ENCODE measurements around the gene TRPM2. TPM values are rescaled to one million over a fixed set of nuclear protein-coding genes. Genes with fewer than 3 reads are reported as not detected.
"Not testable (repeated sequence)": the region's sequence is repeated elsewhere in the genome, so short reads cannot be mapped to it uniquely, and the experiment has no call there.

The TRPM2 gene
- total RNA-seq, 2 donors from 2014 or later, result 2.7 to 26.1 TPM

DNA sequence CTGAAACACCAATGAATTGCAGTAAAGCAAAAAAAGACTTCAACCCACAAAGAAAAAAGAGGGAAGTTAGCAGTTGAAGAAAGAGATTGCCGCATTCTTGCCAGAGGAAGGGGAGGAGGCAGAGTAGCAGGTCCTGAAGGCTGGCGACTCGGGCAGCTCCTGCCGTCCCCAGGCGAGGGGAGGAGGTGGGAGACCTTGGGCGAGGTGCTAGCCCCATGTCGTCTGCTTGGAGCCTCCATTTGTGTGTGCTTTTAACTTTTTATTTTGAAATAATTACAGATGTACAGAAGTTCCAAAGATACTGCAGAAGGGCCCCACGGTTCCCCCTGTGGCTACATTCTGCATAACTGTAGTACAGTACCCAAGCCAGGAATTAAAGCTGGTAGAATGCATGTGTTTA is 6.7 kb downstream of the TRPM2 start:
- Mint-ChIP-seq H3K27me3 (no peaks in the 10 kb centered on the region), H3K27ac (peak overlapping the region; percentile 8), H3K4me1 (peaks cover 11% of the 10 kb centered on the region), H3K36me3 (ENCODE audit: low read depth) (peaks cover 3% of the 10 kb centered on the region), H3K4me3 (no peak overlapping the region)
- DNase-seq, result no peak
- ATAC-seq, result peak; percentile 35
- H3K9me3 ChIP-seq (ENCODE audit: control insufficient read depth, low read length, poor library complexity, severe bottlenecking), result no peaks in the 10 kb centered on the region

DNA sequence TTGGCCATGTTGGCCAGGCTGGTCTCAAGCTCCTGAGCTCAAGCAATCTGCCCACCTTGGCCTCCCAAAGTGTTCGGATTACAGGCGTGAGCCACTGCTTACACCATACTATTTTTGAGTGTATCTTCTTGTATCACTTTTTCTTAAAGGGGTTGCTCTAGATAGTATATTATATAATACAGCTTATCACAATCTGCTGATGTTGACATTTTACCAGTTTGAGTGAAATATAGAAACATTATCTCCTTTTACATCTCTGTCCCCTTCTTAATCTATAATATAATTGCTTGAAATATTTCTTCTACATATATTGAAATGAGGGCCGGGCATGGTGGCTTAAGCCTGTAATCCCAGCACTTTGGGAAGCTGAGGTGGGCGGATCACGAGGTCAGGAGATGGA is 8.5 kb downstream of the TRPM2 start:
- not testable (repeated sequence) for H3K9me3 ChIP-seq (ENCODE audit: control insufficient read depth, low read length, poor library complexity, severe bottlenecking); H3K36me3 Mint-ChIP-seq (ENCODE audit: low read depth); H3K27ac Mint-ChIP-seq; H3K4me3 Mint-ChIP-seq; H3K4me1 Mint-ChIP-seq; H3K27me3 Mint-ChIP-seq; ATAC-seq; DNase-seq

- Mint-ChIP-seq H3K4me1 (peaks cover 11% of the 10 kb centered on the region), H3K4me3 (no peak overlapping the region), H3K36me3 (ENCODE audit: low read depth) (no peaks in the 10 kb centered on the region), H3K27ac (no peak overlapping the region), H3K27me3 (no peaks in the 10 kb centered on the region)
- DNase-seq, result no peak
- no peaks in the 10 kb centered on the region for H3K9me3 ChIP-seq (ENCODE audit: control insufficient read depth, low read length, poor library complexity, severe bottlenecking)
- no peak for ATAC-seq
Observed at GRCh38 chr21:44363278-44363677, 9.9 kb downstream of the TRPM2 start.

DNA sequence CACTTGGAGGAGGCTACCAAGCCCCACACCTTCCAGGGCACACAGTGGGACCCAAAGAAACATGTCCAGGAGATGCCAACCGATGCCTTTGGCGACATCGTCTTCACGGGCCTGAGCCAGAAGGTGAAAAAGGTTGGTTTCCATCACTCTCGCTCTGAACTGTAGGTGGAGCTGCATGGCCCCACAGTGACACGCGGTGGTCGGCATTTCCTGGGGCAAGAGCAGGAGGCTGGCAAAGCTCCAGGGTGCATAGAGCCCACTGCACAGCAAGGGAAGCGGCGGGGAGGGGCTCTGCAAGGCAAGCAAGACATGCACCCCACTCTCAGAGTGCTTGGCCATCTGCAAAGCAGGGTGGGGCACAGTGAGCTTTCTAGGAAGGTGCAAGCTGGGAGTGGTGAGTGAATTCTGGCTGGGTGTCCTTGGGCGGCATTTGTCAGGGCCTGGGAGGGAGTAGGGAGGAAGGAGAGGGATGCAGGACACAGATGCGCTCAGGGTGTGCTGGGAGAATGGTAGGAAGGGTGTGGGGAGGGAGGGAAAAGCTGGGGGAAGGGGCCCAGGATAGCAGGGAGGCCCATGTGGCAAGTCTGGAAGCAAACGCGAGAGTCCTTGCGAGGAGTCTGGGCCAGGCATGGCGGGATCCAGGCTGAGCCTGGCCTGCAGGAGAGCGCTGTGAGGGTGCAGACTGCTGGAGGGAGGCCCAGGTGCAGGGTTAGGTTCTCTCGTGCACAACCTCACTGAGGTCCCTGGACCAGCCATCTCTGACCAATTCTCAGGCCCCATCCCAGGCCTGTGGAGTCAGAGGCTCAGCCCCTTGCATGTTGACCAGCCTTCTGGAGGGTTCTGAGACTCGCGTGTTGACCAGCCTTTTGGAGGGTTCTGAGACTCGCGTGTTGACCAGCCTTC is 11.0 kb downstream of the TRPM2 start:
- Mint-ChIP-seq H3K27me3 (no peaks in the 10 kb centered on the region), H3K4me1 (peaks cover 8% of the 10 kb centered on the region), H3K36me3 (ENCODE audit: low read depth) (no peaks in the 10 kb centered on the region), H3K27ac (no peak overlapping the region), H3K4me3 (no peak overlapping the region)
- ATAC-seq (no peak), DNase-seq (no peak)
- H3K9me3 ChIP-seq (ENCODE audit: control insufficient read depth, low read length, poor library complexity, severe bottlenecking), result no peaks in the 10 kb centered on the region

DNA sequence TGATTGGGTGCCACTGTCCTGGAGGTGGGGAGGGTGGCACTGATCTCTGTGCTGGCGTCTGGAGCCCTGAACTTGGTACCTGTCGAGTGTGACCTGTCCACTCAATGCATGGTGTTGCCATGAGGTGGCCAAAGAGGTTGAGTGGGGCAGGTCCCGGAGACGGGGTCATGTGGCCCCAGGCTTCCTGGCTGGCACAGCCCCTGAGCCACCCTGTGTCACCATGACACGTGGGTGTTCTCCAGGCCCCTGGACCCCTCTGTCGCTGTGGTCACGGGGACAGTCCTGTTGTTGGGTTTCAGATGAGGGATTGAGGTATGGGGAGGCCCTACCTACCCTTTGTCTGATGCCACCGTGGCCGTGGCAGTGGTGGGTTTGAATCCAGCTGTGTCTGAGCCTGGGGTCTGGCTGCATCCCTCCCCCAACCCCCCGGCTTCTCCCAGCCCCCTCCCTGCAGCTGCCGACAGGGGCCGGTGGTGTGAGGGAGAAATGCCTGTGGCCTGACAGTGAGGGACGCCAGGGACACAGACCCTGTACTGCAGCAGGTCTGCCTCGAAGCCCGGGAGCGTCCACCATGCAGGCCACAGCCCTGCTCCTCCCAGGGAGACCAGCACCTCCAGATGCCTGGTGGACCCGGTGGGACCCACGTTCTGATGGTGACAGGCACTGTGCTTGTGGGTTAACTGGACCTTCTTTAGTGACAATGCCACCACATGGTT is 12.0 kb downstream of the TRPM2 start:
- H3K9me3 ChIP-seq (ENCODE audit: control insufficient read depth, low read length, poor library complexity, severe bottlenecking), result no peaks in the 10 kb centered on the region
- no peak for ATAC-seq
- DNase-seq, result no peak
- Mint-ChIP-seq H3K4me3 (no peak overlapping the region), H3K36me3 (ENCODE audit: low read depth) (no peaks in the 10 kb centered on the region), H3K27ac (no peak overlapping the region), H3K27me3 (no peaks in the 10 kb centered on the region), H3K4me1 (peaks cover 8% of the 10 kb centered on the region)

DNA sequence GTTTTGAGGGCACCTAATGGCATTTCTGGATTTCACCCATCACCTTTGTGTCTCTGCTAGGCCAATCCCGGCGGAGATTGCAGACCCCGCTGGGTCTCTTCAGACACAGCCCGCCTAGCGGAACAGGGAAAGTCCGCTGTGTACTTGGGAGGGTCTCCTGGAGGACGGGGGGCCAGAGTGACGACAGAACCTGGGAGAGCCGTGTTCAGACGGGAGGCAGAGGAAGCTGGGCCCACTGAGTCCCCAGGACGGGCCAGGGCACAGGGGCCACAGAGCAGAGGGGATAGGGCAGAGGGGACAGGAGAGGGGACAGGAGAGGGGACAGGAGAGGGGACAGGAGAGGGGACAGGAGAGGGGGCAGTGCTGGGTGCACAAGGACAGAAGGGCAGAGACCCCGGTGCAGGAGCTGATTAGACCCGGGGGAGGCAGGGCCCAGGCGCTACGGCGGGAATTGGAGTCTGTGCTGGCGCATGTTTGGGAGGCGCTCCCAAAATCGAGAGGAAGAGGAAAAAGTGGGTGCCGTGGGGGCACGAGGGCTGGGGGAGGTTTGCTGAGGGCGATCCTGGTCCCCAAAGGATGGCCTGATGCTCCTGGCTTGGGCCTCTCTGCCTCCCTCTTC is 12.7 kb downstream of the TRPM2 start:
- H3K4me3 Mint-ChIP-seq, result no peak overlapping the region
- DNase-seq (no peak), ATAC-seq (no peak)
- no peaks in the 10 kb centered on the region for H3K27me3 Mint-ChIP-seq
- H3K36me3 Mint-ChIP-seq (ENCODE audit: low read depth), result no peaks in the 10 kb centered on the region
- no peak overlapping the region for H3K27ac Mint-ChIP-seq
- H3K9me3 ChIP-seq (ENCODE audit: control insufficient read depth, low read length, poor library complexity, severe bottlenecking), result no peaks in the 10 kb centered on the region
- H3K4me1 Mint-ChIP-seq, result peaks cover 8% of the 10 kb centered on the region

- no peak for DNase-seq
- Mint-ChIP-seq H3K4me1 (peaks cover 8% of the 10 kb centered on the region), H3K4me3 (no peak overlapping the region), H3K27me3 (no peaks in the 10 kb centered on the region), H3K36me3 (ENCODE audit: low read depth) (peaks cover 2% of the 10 kb centered on the region), H3K27ac (no peak overlapping the region)
- H3K9me3 ChIP-seq (ENCODE audit: control insufficient read depth, low read length, poor library complexity, severe bottlenecking), result no peaks in the 10 kb centered on the region
- ATAC-seq, result no peak
Observed at GRCh38 chr21:44366586-44367211, 13.3 kb downstream of the TRPM2 start.

GRCh38 chr21:44368711-44369446 is 15.5 kb downstream of the TRPM2 start:
- no peak for ATAC-seq
- no peak for DNase-seq
- H3K36me3 Mint-ChIP-seq (ENCODE audit: low read depth), result peaks cover 2% of the 10 kb centered on the region
- no peaks in the 10 kb centered on the region for H3K9me3 ChIP-seq (ENCODE audit: control insufficient read depth, low read length, poor library complexity, severe bottlenecking)
- H3K27me3 Mint-ChIP-seq, result no peaks in the 10 kb centered on the region
- peaks cover 8% of the 10 kb centered on the region for H3K4me1 Mint-ChIP-seq
- no peak overlapping the region for H3K4me3 Mint-ChIP-seq
- no peak overlapping the region for H3K27ac Mint-ChIP-seq

- Mint-ChIP-seq H3K4me1 (peaks cover 17% of the 10 kb centered on the region), H3K4me3 (no peak overlapping the region), H3K36me3 (ENCODE audit: low read depth) (peaks cover 5% of the 10 kb centered on the region), H3K27ac (no peak overlapping the region), H3K27me3 (no peaks in the 10 kb centered on the region)
- ATAC-seq, result no peak
- DNase-seq, result no peak
- H3K9me3 ChIP-seq (ENCODE audit: control insufficient read depth, low read length, poor library complexity, severe bottlenecking), result no peaks in the 10 kb centered on the region
Observed at GRCh38 chr21:44370027-44370735, 16.8 kb downstream of the TRPM2 start.

DNA sequence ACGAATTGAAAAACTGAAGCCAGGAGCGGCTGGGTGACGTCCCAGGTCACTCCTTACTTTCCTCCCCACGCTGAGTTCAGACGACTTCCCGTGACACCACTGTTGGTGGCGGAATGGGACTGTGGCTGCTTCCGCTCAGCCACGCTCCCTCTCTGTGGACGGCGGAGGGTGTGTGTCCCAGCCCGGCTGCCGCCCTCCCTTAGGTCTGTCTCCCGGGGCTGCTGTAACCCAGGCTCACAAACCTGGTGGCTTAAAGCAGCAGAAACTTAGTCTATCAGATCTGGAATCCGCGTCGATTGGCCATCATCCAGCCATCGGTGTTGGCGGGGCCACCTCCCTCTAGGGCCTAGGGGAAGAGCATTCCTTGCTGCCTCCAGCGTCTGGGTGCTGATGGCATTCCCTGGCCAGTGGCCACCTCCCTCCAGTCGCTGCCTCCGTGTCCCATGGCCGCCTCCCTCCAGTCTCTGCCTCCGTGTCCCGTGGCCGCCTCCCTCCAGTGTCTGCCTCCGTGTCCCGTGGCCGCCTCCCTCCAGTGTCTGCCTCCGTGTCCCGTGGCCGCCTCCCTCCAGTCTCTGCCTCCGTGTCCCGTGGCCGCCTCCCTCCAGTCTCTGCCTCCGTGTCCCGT is 17.5 kb downstream of the TRPM2 start:
- H3K4me1 Mint-ChIP-seq, result peaks cover 23% of the 10 kb centered on the region
- H3K9me3 ChIP-seq (ENCODE audit: control insufficient read depth, low read length, poor library complexity, severe bottlenecking), result no peaks in the 10 kb centered on the region
- H3K36me3 Mint-ChIP-seq (ENCODE audit: low read depth), result peaks cover 5% of the 10 kb centered on the region
- no peak overlapping the region for H3K4me3 Mint-ChIP-seq
- ATAC-seq (no peak), DNase-seq (no peak)
- no peak overlapping the region for H3K27ac Mint-ChIP-seq
- H3K27me3 Mint-ChIP-seq, result no peaks in the 10 kb centered on the region

- no peak for DNase-seq
- Mint-ChIP-seq H3K4me1 (peaks cover 22% of the 10 kb centered on the region), H3K27me3 (no peaks in the 10 kb centered on the region), H3K36me3 (ENCODE audit: low read depth) (peaks cover 5% of the 10 kb centered on the region), H3K27ac (peak overlapping the region; percentile 29), H3K4me3 (no peak overlapping the region)
- no peak for ATAC-seq
- no peaks in the 10 kb centered on the region for H3K9me3 ChIP-seq (ENCODE audit: control insufficient read depth, low read length, poor library complexity, severe bottlenecking)
Observed at GRCh38 chr21:44371596-44371995, 18.2 kb downstream of the TRPM2 start.

GRCh38 chr21:44372616-44373015 is 19.2 kb downstream of the TRPM2 start:
- ATAC-seq, result no peak
- H3K9me3 ChIP-seq (ENCODE audit: control insufficient read depth, low read length, poor library complexity, severe bottlenecking), result no peaks in the 10 kb centered on the region
- Mint-ChIP-seq H3K27ac (no peak overlapping the region), H3K36me3 (ENCODE audit: low read depth) (peaks cover 5% of the 10 kb centered on the region), H3K27me3 (no peaks in the 10 kb centered on the region), H3K4me1 (peaks cover 21% of the 10 kb centered on the region), H3K4me3 (no peak overlapping the region)
- DNase-seq, result no peak
